Measurements from ENCODE around the gene STEAP1B.
"Not testable (repeated sequence)": the region's sequence is repeated elsewhere in the genome, so short reads cannot be mapped to it uniquely, and the experiment has no call there.

Gene STEAP1B

GRCh38 chr7:22452142-22452959 is 47.6 kb downstream of the STEAP1B start:
- peak in 1 of 2 experiments; percentile 29 for DNase-seq

- not testable (repeated sequence) for DNase-seq
Observed at GRCh38 chr7:22450013-22450412, 50.0 kb downstream of the STEAP1B start.

- peak; percentile 49 to 58 for DNase-seq
Observed at GRCh38 chr7:22447762-22448161, 52.2 kb downstream of the STEAP1B start.

GRCh38 chr7:22447008-22447407 is 53.0 kb downstream of the STEAP1B start:
- DNase-seq: no peak

- DNase-seq: no peak
Observed at GRCh38 chr7:22445853-22446252, 54.1 kb downstream of the STEAP1B start.

GRCh38 chr7:22445140-22445743 is 54.7 kb downstream of the STEAP1B start:
- peak in 1 of 2 experiments; percentile 53 for DNase-seq

GRCh38 chr7:22444181-22444971 is 55.6 kb downstream of the STEAP1B start:
- no peak for DNase-seq

GRCh38 chr7:22443370-22444180 is 56.4 kb downstream of the STEAP1B start:
- DNase-seq: no peak

- DNase-seq: no peak
Observed at GRCh38 chr7:22442882-22443369, 57.1 kb downstream of the STEAP1B start.

GRCh38 chr7:22442187-22442881 is 57.7 kb downstream of the STEAP1B start:
- DNase-seq: no peak

- no peak for DNase-seq
Observed at GRCh38 chr7:22441157-22441556, 58.8 kb downstream of the STEAP1B start.

- no peak for DNase-seq
Observed at GRCh38 chr7:22438994-22439393, 61.0 kb downstream of the STEAP1B start.

- not testable (repeated sequence) for DNase-seq
Observed at GRCh38 chr7:22436552-22436951, 63.4 kb downstream of the STEAP1B start.

GRCh38 chr7:22435720-22436119 is 64.3 kb downstream of the STEAP1B start:
- no peak for DNase-seq

GRCh38 chr7:22435105-22435504 is 64.9 kb downstream of the STEAP1B start:
- DNase-seq: no peak

GRCh38 chr7:22433710-22434460 is 66.1 kb downstream of the STEAP1B start:
- DNase-seq: no peak

- not testable (repeated sequence) for DNase-seq
Observed at GRCh38 chr7:22433165-22433700, 66.8 kb downstream of the STEAP1B start.

GRCh38 chr7:22432203-22432718 is 67.7 kb downstream of the STEAP1B start:
- DNase-seq: no peak

- DNase-seq: no peak
Observed at GRCh38 chr7:22430457-22430856, 69.5 kb downstream of the STEAP1B start.

- DNase-seq: no peak
Observed at GRCh38 chr7:22429386-22429785, 70.6 kb downstream of the STEAP1B start.

GRCh38 chr7:22427855-22428254 is 72.1 kb downstream of the STEAP1B start:
- DNase-seq: no peak

All from NCI-H526 (cell line).